Liver (tissue), 9 donors: ENCODE data around the gene CHN1. TPM values are rescaled to one million over a fixed set of nuclear protein-coding genes. Genes with fewer than 3 reads are reported as not detected.

Experiments used
- DNase-seq: peaks from one replicate; pipeline ENCODE4 v3.0.0-alpha.2; 2017; ENCODE audit warnings: low spot score
- H3K27ac ChIP-seq, 2 donors: one replicate each; pipeline ENCODE4 v1.7.0; 2013; ENCODE audit warnings: inconsistent platforms in 2 of 2, low read length in 2 of 2, control low read depth in 1 of 2, low read depth in 1 of 2, mild to moderate bottlenecking in 1 of 2
- H3K27me3 ChIP-seq, 4 donors: one replicate each; pipeline versions ENCODE4 v1.6.1 to v1.7.0; 2013; ENCODE audit warnings: low read length in 3 of 4, inconsistent platforms in 1 of 4, mild to moderate bottlenecking in 1 of 4, moderate library complexity in 1 of 4; ENCODE audit not compliant: control insufficient read depth in 4 of 4, insufficient read depth in 4 of 4
- H3K36me3 ChIP-seq, 4 donors: one replicate each; pipeline versions ENCODE4 v1.6.1 to v1.7.0; 2013; ENCODE audit warnings: low read length in 3 of 4, mild to moderate bottlenecking in 3 of 4, low read depth in 1 of 4, moderate library complexity in 1 of 4; ENCODE audit not compliant: control insufficient read depth in 4 of 4, insufficient read depth in 3 of 4
- H3K4me1 ChIP-seq, 4 donors: one replicate each; pipeline versions ENCODE4 v1.6.1 to v1.7.0; 2013; ENCODE audit warnings: low read length in 3 of 4, mild to moderate bottlenecking in 3 of 4, moderate library complexity in 1 of 4; ENCODE audit not compliant: control insufficient read depth in 4 of 4, insufficient read depth in 4 of 4
- H3K4me3 ChIP-seq, 3 donors: one replicate each; pipeline versions ENCODE4 v1.6.1 to v1.7.0; 2013; ENCODE audit warnings: low read length in 3 of 3, control low read depth in 1 of 3, low read depth in 1 of 3, mild to moderate bottlenecking in 1 of 3
- H3K9ac ChIP-seq, 2 donors: one replicate each; pipeline ENCODE4 v1.7.0; 2013; ENCODE audit warnings: low read length in 2 of 2, mild to moderate bottlenecking in 2 of 2, moderate library complexity in 2 of 2, control low read depth in 1 of 2, low read depth in 1 of 2
- H3K9me3 ChIP-seq, 4 donors: one replicate each; pipeline versions ENCODE4 v1.6.1 to v1.7.0; 2013; ENCODE audit warnings: low read length in 3 of 4; ENCODE audit not compliant: control insufficient read depth in 4 of 4
- EGR1 ChIP-seq, 2 donors: IDR thresholded peaks; 2 replicates each; pipeline ENCODE4 v1.6.1; 2016 to 2018; ENCODE audit warnings: antibody characterized with exemption in 2 of 2, low read depth in 2 of 2
- FOXA1 ChIP-seq: IDR thresholded peaks from 2 replicates; pipeline ENCODE4 v1.6.1; 2016; ENCODE audit warnings: antibody characterized with exemption
- FOXA2 ChIP-seq: IDR thresholded peaks from 2 replicates; pipeline ENCODE4 v1.6.1; 2016; ENCODE audit warnings: antibody characterized with exemption
- GABPA ChIP-seq, 2 donors: IDR thresholded peaks in 1 of 2; conservative IDR thresholded peaks in 1 of 2; 2 replicates each; pipeline ENCODE4 v1.6.1; 2016; ENCODE audit warnings: antibody characterized with exemption in 2 of 2, mild to moderate bottlenecking in 1 of 2, moderate library complexity in 1 of 2
- HNF4A ChIP-seq, 2 donors: conservative IDR thresholded peaks; 2 replicates each; pipeline ENCODE4 v1.6.1; 2016; ENCODE audit warnings: antibody characterized with exemption in 2 of 2, mild to moderate bottlenecking in 2 of 2
- HNF4G ChIP-seq: IDR thresholded peaks from 2 replicates; pipeline ENCODE4 v1.6.1; 2016; ENCODE audit warnings: antibody characterized with exemption
- JUND ChIP-seq, 2 donors: IDR thresholded peaks; 2 replicates each; pipeline ENCODE4 v1.6.1; 2016; ENCODE audit warnings: antibody characterized with exemption in 2 of 2
- NR2F2 ChIP-seq: IDR thresholded peaks from 2 replicates; pipeline ENCODE4 v1.6.1; 2016; ENCODE audit warnings: antibody characterized with exemption
- RAD21 ChIP-seq, 2 donors: IDR thresholded peaks; 2 replicates each; pipeline ENCODE4 v1.6.1; 2016; ENCODE audit warnings: antibody characterized with exemption in 2 of 2, mild to moderate bottlenecking in 2 of 2
- RXRA ChIP-seq, 2 donors: IDR thresholded peaks; 2 replicates each; pipeline ENCODE4 v1.6.1; 2017 to 2018; ENCODE audit warnings: antibody characterized with exemption in 2 of 2, mild to moderate bottlenecking in 1 of 2
- SP1 ChIP-seq: IDR thresholded peaks from 2 replicates; pipeline ENCODE4 v1.6.1; 2018; ENCODE audit warnings: antibody characterized with exemption, mild to moderate bottlenecking
- TAF1 ChIP-seq: conservative IDR thresholded peaks from 2 replicates; pipeline ENCODE4 v1.6.1; 2016; ENCODE audit warnings: antibody characterized with exemption, mild to moderate bottlenecking
- YY1 ChIP-seq: IDR thresholded peaks from 2 replicates; pipeline ENCODE4 v1.6.1; 2016; ENCODE audit warnings: antibody characterized with exemption, mild to moderate bottlenecking
- WGBS: extraction: QIAGEN DNeasy Blood & Tissue Kit; methylation state at CpG from one replicate; pipeline ENCODE4 v1.1.7; 2013; 5-methylcytosine and 5-hydroxymethylcytosine counted together
- polyA plus RNA-seq, 2 donors: library from polyadenylated mRNA; stranded (reverse) in 1 of 2; unstranded in 1 of 2; fragments of 200-250 nt in 1 of 2; fragments of >200 nt in 1 of 2; fragmentation: Nextera tagmentation in 1 of 2; extraction: Ambion mirVana in 1 of 2; gene quantifications; one replicate each; pipeline versions ENCODE4 v1.2.1 to v1.2.3, GENCODE V29; 2013 to 2015
- total RNA-seq, 2 donors: library from RNA; depleted of rRNA; stranded (reverse); fragments of >200 nt; gene quantifications; one replicate each; pipeline ENCODE4 v1.2.3, GENCODE V29; 2014
- TF ChIP-seq, protein P1 (sequence below): IDR thresholded peaks from 2 replicates; pipeline ENCODE4 v1.6.1; 2016; ENCODE audit warnings: antibody characterized with exemption
- TF ChIP-seq, protein P2 (sequence below): IDR thresholded peaks from 2 replicates; pipeline ENCODE4 v1.6.1; 2016; ENCODE audit warnings: antibody characterized with exemption, mild to moderate bottlenecking
- TF ChIP-seq, protein P3 (sequence below): IDR thresholded peaks from 2 replicates; pipeline ENCODE4 v1.6.1; 2016; ENCODE audit warnings: antibody characterized with exemption
- TF ChIP-seq, protein P4 (sequence below): fragments of 150-350 bp; IDR thresholded peaks from 2 replicates; pipeline ENCODE4 v1.5.1; 2017; ENCODE audit warnings: improper control_type of control experiment, low read depth, low read length; ENCODE audit not compliant: missing input control
- TF ChIP-seq, protein P5 (sequence below): IDR thresholded peaks from 2 replicates; pipeline ENCODE4 v1.6.1; 2016; ENCODE audit warnings: antibody characterized with exemption
- donor health status: healthy.
- donor health status: healthy.
- donor health status: healthy.
- donor health status: healthy.
- donor health status: healthy.

Gene CHN1
- total and polyA plus RNA-seq, 4 donors = 0.66 to 1.6 (median 1.1) TPM

DNA sequence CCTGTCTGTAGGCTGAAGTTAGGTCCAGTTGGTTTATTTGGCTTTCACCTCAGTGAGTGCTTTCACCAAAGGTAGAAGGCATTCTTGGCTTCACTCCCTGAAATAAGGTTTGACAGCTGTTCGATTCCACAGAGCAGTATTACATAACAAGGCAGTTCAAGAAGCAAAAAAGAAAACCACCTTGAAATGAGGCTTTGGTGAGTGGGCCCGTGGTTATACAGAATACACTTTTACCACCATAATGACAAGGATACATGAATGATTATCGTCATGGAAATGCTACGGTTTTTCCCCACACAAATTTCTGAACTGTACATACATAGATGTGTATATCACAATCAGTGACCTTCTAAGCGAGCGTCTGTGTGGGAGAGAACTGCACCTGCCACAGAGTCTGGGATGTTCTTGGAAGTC lies 160.9 kb downstream of the CHN1 start:
- no peaks in the 10 kb centered on the region for H3K27me3 ChIP-seq
- no peak for DNase-seq
- no peak for TF ChIP-seq RXRA (IDR thresholded peaks at IDR 0.05)
- TF ChIP-seq YY1 = no peak
- TF ChIP-seq RAD21 (IDR thresholded peaks at IDR 0.05) = no peak
- no peaks in the 10 kb centered on the region for H3K9me3 ChIP-seq
- H3K4me3 ChIP-seq = no peak overlapping the region
- H3K9ac ChIP-seq = no peak overlapping the region
- H3K27ac ChIP-seq = no peak overlapping the region
- H3K4me1 ChIP-seq = no peaks in the 10 kb centered on the region
- H3K36me3 ChIP-seq = no peaks in the 10 kb centered on the region
- WGBS = 82% methylated on average over 6 of the region's 6 CpGs

DNA sequence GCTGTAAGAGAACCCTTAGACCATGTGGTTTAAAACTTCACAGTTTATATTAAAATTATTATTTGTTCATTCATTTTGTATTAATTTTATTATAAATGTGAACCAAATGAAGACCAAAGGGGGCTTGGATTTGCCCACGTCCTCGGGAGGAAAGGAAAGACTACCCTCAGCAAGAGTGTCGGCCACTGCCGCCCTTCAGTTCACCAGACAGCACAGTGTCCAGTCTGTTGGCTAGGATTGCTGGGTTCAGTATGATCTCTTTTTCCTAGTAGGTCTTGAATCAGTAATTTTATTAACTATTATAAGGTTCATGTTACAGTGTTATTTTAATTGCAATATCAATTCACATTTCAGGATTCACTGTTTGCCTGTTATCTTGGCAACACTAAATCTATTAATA lies 162.7 kb downstream of the CHN1 start:
- 93% methylated on average over 4 of the region's 4 CpGs for WGBS
- DNase-seq = no peak
- Histone ChIP-seq H3K27ac (no peak overlapping the region), H3K36me3 (no peaks in the 10 kb centered on the region), H3K4me3 (no peak overlapping the region), H3K27me3 (no peaks in the 10 kb centered on the region), H3K4me1 (no peaks in the 10 kb centered on the region), H3K9me3 (no peaks in the 10 kb centered on the region), H3K9ac (no peak overlapping the region)
- TF ChIP-seq JUND (IDR thresholded peaks at IDR 0.05) (no peak), NR2F2 (no peak), TAF1 (no peak), FOXA2 (no peak), FOXA1 (no peak), RXRA (IDR thresholded peaks at IDR 0.05) (no peak), YY1 (no peak), GABPA (IDR thresholded peaks at IDR 0.05 in 1 of 2, conservative IDR thresholded peaks at IDR 0.05 in 1 of 2) (no peak), HNF4G (no peak), HNF4A (conservative IDR thresholded peaks at IDR 0.05) (no peak), RAD21 (IDR thresholded peaks at IDR 0.05) (no peak), EGR1 (IDR thresholded peaks at IDR 0.05; ENCODE audit: low read depth in 2 of 2) (no peak), SP1 (no peak)
- TF ChIP-seq, protein P1, sequence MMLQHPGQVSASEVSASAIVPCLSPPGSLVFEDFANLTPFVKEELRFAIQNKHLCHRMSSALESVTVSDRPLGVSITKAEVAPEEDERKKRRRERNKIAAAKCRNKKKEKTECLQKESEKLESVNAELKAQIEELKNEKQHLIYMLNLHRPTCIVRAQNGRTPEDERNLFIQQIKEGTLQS = no peak
- TF ChIP-seq, protein P2, sequence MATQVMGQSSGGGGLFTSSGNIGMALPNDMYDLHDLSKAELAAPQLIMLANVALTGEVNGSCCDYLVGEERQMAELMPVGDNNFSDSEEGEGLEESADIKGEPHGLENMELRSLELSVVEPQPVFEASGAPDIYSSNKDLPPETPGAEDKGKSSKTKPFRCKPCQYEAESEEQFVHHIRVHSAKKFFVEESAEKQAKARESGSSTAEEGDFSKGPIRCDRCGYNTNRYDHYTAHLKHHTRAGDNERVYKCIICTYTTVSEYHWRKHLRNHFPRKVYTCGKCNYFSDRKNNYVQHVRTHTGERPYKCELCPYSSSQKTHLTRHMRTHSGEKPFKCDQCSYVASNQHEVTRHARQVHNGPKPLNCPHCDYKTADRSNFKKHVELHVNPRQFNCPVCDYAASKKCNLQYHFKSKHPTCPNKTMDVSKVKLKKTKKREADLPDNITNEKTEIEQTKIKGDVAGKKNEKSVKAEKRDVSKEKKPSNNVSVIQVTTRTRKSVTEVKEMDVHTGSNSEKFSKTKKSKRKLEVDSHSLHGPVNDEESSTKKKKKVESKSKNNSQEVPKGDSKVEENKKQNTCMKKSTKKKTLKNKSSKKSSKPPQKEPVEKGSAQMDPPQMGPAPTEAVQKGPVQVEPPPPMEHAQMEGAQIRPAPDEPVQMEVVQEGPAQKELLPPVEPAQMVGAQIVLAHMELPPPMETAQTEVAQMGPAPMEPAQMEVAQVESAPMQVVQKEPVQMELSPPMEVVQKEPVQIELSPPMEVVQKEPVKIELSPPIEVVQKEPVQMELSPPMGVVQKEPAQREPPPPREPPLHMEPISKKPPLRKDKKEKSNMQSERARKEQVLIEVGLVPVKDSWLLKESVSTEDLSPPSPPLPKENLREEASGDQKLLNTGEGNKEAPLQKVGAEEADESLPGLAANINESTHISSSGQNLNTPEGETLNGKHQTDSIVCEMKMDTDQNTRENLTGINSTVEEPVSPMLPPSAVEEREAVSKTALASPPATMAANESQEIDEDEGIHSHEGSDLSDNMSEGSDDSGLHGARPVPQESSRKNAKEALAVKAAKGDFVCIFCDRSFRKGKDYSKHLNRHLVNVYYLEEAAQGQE = no peak
- TF ChIP-seq, protein P3, sequence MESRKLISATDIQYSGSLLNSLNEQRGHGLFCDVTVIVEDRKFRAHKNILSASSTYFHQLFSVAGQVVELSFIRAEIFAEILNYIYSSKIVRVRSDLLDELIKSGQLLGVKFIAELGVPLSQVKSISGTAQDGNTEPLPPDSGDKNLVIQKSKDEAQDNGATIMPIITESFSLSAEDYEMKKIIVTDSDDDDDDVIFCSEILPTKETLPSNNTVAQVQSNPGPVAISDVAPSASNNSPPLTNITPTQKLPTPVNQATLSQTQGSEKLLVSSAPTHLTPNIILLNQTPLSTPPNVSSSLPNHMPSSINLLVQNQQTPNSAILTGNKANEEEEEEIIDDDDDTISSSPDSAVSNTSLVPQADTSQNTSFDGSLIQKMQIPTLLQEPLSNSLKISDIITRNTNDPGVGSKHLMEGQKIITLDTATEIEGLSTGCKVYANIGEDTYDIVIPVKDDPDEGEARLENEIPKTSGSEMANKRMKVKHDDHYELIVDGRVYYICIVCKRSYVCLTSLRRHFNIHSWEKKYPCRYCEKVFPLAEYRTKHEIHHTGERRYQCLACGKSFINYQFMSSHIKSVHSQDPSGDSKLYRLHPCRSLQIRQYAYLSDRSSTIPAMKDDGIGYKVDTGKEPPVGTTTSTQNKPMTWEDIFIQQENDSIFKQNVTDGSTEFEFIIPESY = no peak
- TF ChIP-seq, protein P4, sequence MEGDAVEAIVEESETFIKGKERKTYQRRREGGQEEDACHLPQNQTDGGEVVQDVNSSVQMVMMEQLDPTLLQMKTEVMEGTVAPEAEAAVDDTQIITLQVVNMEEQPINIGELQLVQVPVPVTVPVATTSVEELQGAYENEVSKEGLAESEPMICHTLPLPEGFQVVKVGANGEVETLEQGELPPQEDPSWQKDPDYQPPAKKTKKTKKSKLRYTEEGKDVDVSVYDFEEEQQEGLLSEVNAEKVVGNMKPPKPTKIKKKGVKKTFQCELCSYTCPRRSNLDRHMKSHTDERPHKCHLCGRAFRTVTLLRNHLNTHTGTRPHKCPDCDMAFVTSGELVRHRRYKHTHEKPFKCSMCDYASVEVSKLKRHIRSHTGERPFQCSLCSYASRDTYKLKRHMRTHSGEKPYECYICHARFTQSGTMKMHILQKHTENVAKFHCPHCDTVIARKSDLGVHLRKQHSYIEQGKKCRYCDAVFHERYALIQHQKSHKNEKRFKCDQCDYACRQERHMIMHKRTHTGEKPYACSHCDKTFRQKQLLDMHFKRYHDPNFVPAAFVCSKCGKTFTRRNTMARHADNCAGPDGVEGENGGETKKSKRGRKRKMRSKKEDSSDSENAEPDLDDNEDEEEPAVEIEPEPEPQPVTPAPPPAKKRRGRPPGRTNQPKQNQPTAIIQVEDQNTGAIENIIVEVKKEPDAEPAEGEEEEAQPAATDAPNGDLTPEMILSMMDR = no peak
- TF ChIP-seq, protein P5, sequence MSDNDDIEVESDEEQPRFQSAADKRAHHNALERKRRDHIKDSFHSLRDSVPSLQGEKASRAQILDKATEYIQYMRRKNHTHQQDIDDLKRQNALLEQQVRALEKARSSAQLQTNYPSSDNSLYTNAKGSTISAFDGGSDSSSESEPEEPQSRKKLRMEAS = no peak
